AG20443 (cell line): ENCODE results near the gene GUCY2C.

ENCODE experiments used
- DNase-seq: peaks from one replicate; pipeline ENCODE4 v3.0.0; 2012; ENCODE audit warnings: low spot score, mixed read lengths

Gene GUCY2C

GRCh38 chr12:14621826-14622225 lies 74.6 kb downstream of the GUCY2C start:
- DNase-seq: no peak

- DNase-seq: no peak
Observed at GRCh38 chr12:14619741-14620501, 76.5 kb downstream of the GUCY2C start.

GRCh38 chr12:14618983-14619382 lies 77.4 kb downstream of the GUCY2C start:
- peak; percentile 40 for DNase-seq

- no peak for DNase-seq
Observed at GRCh38 chr12:14614704-14615121, 81.7 kb downstream of the GUCY2C start.

GRCh38 chr12:14613718-14614117 lies 82.7 kb downstream of the GUCY2C start:
- DNase-seq: no peak

- no peak for DNase-seq
Observed at GRCh38 chr12:14612898-14613445, 83.4 kb downstream of the GUCY2C start.

GRCh38 chr12:14612250-14612649 lies 84.1 kb downstream of the GUCY2C start:
- DNase-seq: no peak

- no peak for DNase-seq
Observed at GRCh38 chr12:14611640-14612203, 84.7 kb downstream of the GUCY2C start.

- DNase-seq: no peak
Observed at GRCh38 chr12:14607568-14607967, 88.8 kb downstream of the GUCY2C start.

- no peak for DNase-seq
Observed at GRCh38 chr12:14605401-14605989, 90.9 kb downstream of the GUCY2C start.

- DNase-seq: no peak
Observed at GRCh38 chr12:14601692-14602478, 94.5 kb downstream of the GUCY2C start.

GRCh38 chr12:14597480-14597879 lies 98.9 kb downstream of the GUCY2C start:
- no peak for DNase-seq

GRCh38 chr12:14591719-14592118 lies 104.7 kb downstream of the GUCY2C start:
- no peak for DNase-seq

GRCh38 chr12:14589169-14590004 lies 107.0 kb downstream of the GUCY2C start:
- no peak for DNase-seq

GRCh38 chr12:14588571-14588970 lies 107.8 kb downstream of the GUCY2C start:
- no peak for DNase-seq

GRCh38 chr12:14578646-14579045 lies 117.8 kb downstream of the GUCY2C start:
- DNase-seq: no peak

GRCh38 chr12:14577344-14577743 lies 119.1 kb downstream of the GUCY2C start:
- no peak for DNase-seq

- DNase-seq: no peak
Observed at GRCh38 chr12:14576896-14577295, 119.5 kb downstream of the GUCY2C start.

GRCh38 chr12:14575585-14575984 lies 120.8 kb downstream of the GUCY2C start:
- no peak for DNase-seq

GRCh38 chr12:14573118-14573517 lies 123.3 kb downstream of the GUCY2C start:
- DNase-seq: no peak

- DNase-seq: no peak
Observed at GRCh38 chr12:14572401-14572800, 124.0 kb downstream of the GUCY2C start.
